SU-DHL-6 (cell line): Measurements from ENCODE around the gene LNX1.

Source experiments
- H2AFZ ChIP-seq: fragments of 200-600 bp; sonication (generic); 2 replicates; pipeline ENCODE4 v1.6.1; 2014; ENCODE audit warnings: low read depth, mild to moderate bottlenecking, moderate library complexity, mixed read lengths, antibody characterized with exemption, low read length; ENCODE audit not compliant: severe bottlenecking
- H3F3A ChIP-seq: fragments of 200-600 bp; shearing (Covaris generic); 2 replicates; pipeline ENCODE4 v1.6.0; 2016; ENCODE audit warnings: antibody characterized with exemption, mild to moderate bottlenecking; ENCODE audit not compliant: insufficient read depth
- H3K27ac ChIP-seq: fragments of 200-600 bp; sonication (generic); 2 replicates; pipeline ENCODE4 v1.5.1; 2016; ENCODE audit warnings: low read depth, mild to moderate bottlenecking, low read length, moderate library complexity, mixed read lengths
- H3K27me3 ChIP-seq: fragments of 200-600 bp; sonication (generic), shearing (Covaris generic); 2 replicates; pipeline ENCODE4 v1.6.0; 2014; ENCODE audit warnings: mild to moderate bottlenecking, low read length
- H3K36me3 ChIP-seq: fragments of 200-600 bp; sonication (generic); 2 replicates; pipeline ENCODE4 v1.6.1; 2014; ENCODE audit warnings: mild to moderate bottlenecking, low read length, mixed read lengths
- H3K4me2 ChIP-seq: fragments of 300-600, 200-600 bp; shearing (Covaris generic), sonication (generic); 2 replicates; pipeline ENCODE4 v1.6.0; 2014; ENCODE audit warnings: low read length, low read depth, mild to moderate bottlenecking; ENCODE audit not compliant: poor library complexity, severe bottlenecking
- H3K4me3 ChIP-seq: fragments of 200-600 bp; sonication (generic); 2 replicates; pipeline ENCODE4 v1.5.1; 2014; ENCODE audit warnings: antibody characterized with exemption, low read length, mild to moderate bottlenecking, mixed read lengths; ENCODE audit not compliant: insufficient read depth, poor library complexity, severe bottlenecking
- H3K79me2 ChIP-seq: fragments of 200-600 bp; sonication (generic); 2 replicates; pipeline ENCODE4 v1.6.1; 2014; ENCODE audit warnings: mild to moderate bottlenecking, low read length, moderate library complexity; ENCODE audit not compliant: insufficient read depth
- H3K9ac ChIP-seq: fragments of 200-600 bp; sonication (generic); 2 replicates; pipeline ENCODE4 v1.7.0; 2014; ENCODE audit warnings: mild to moderate bottlenecking, low read length
- H3K9me2 ChIP-seq: fragments of 200-600 bp; sonication (generic); replicated peaks from 2 replicates; pipeline ENCODE4 v1.6.1; 2014; ENCODE audit warnings: low read length; ENCODE audit not compliant: insufficient read depth
- H3K9me3 ChIP-seq: fragments of 200-600 bp; sonication (generic); 2 replicates; pipeline ENCODE4 v1.6.1; 2014; ENCODE audit warnings: low read length, mixed read lengths; ENCODE audit not compliant: insufficient read depth
- H4K20me1 ChIP-seq: fragments of 200-600 bp; sonication (generic); 2 replicates; pipeline ENCODE4 v1.6.1; 2014; ENCODE audit warnings: low read depth, mild to moderate bottlenecking, antibody characterized with exemption, low read length, moderate library complexity, mixed read lengths
- CTCF ChIP-seq: fragments of 200-600 bp; sonication (generic); IDR thresholded peaks from one replicate; pipeline ENCODE4 v1.5.1; 2017; ENCODE audit warnings: antibody characterized with exemption, mild to moderate bottlenecking, low read length, moderate library complexity; ENCODE audit not compliant: insufficient read depth, poor library complexity, severe bottlenecking
- EZH2phosphoT487 ChIP-seq: fragments of 200-600 bp; sonication (generic), shearing (Covaris generic); conservative IDR thresholded peaks from 2 replicates; pipeline ENCODE4 v1.6.1; 2018; ENCODE audit warnings: mild to moderate bottlenecking, antibody characterized with exemption, low read length, moderate library complexity, mixed read lengths

The LNX1 gene

GRCh38 chr4:53571936-53572599 lies 19.2 kb downstream of the LNX1 start:
- no peak overlapping the region for H3K27ac ChIP-seq
- TF ChIP-seq CTCF (no peak), EZH2phosphoT487 (no peak)

GRCh38 chr4:53563824-53564223 lies 27.5 kb downstream of the LNX1 start:
- Histone ChIP-seq H3K4me2 (no peak overlapping the region), H3K36me3 (no peaks in the 10 kb centered on the region), H3K27ac (no peak overlapping the region), H2AFZ (no peak overlapping the region), H3K79me2 (no peaks in the 10 kb centered on the region), H3K9me3 (no peaks in the 10 kb centered on the region), H4K20me1 (no peaks in the 10 kb centered on the region), H3K9me2 (no peaks in the 10 kb centered on the region), H3K4me3 (no peak overlapping the region), H3K9ac (no peak overlapping the region), H3K27me3 (no peaks in the 10 kb centered on the region), H3F3A (no peaks in the 10 kb centered on the region)
- TF ChIP-seq CTCF = no peak
- no peak for TF ChIP-seq EZH2phosphoT487

More at GRCh38 chr4:53571936-53572599, 19.2 kb downstream of the LNX1 start:
- Histone ChIP-seq H3K4me3 (no peak overlapping the region), H3F3A (no peaks in the 10 kb centered on the region), H3K9me3 (no peaks in the 10 kb centered on the region), H3K9me2 (no peaks in the 10 kb centered on the region), H3K36me3 (no peaks in the 10 kb centered on the region), H3K79me2 (no peaks in the 10 kb centered on the region), H2AFZ (no peak overlapping the region), H3K27me3 (no peaks in the 10 kb centered on the region), H3K4me2 (no peak overlapping the region), H4K20me1 (no peaks in the 10 kb centered on the region), H3K9ac (no peak overlapping the region)

GRCh38 chr4:53562409-53562808 lies 28.9 kb downstream of the LNX1 start:
- Histone ChIP-seq H3K27ac (no peak overlapping the region), H3K36me3 (no peaks in the 10 kb centered on the region), H4K20me1 (no peaks in the 10 kb centered on the region), H3K4me2 (no peak overlapping the region), H3K27me3 (no peaks in the 10 kb centered on the region), H3F3A (no peaks in the 10 kb centered on the region), H3K9me2 (no peaks in the 10 kb centered on the region), H3K79me2 (no peaks in the 10 kb centered on the region), H3K9me3 (no peaks in the 10 kb centered on the region), H3K9ac (no peak overlapping the region), H2AFZ (no peak overlapping the region), H3K4me3 (no peak overlapping the region)
- TF ChIP-seq CTCF = no peak
